A204.1 (cell line): ENCODE results near the gene CDCP2.
"Not testable (repeated sequence)": the region's sequence is repeated elsewhere in the genome, so short reads cannot be mapped to it uniquely, and the experiment has no call there.

Experiments used
- FAIRE-seq: peaks from 2 replicates; lab custom pipeline; 2012; peaks lifted over from hg19 to GRCh38; lab: Jason Lieb, UNC

Gene CDCP2

DNA sequence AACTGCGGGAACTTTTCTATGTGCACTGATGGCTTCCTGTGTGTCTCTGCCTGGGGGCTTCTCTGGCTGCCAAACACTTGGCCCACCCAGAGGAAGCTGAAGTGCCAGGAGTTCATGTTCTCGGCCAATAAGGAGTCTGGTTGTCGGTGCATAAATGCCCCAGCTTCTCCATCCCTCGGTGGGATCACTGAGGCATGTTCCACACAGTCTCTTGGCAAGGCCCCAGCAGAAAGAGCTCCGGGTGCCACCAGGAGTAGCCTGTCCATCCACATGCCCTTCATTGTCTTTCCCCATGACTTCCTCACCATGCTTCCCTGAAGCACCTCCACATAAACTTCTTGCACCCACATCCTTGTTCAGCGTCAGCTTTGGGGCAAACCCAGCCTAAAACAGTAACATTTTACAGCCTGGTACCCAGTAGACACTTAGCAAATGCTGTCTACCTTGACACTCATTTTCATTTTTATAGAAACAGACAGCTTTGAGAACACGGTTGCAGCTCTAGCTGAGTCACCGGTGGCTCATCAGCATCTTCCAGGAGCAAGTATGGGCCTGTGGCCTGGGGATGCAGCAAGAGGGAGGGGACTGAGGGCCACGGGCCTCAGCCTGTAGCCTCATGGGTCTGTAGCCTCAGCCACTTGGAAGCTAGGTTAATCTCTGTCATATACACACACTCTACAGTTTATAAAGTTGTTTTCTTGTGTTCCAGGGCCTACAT is 14.8 kb upstream of the CDCP2 start:
- no peak for FAIRE-seq

- not testable (repeated sequence) for FAIRE-seq
Measured at GRCh38 chr1:54166357-54166756, 13.6 kb upstream of the CDCP2 start.

DNA sequence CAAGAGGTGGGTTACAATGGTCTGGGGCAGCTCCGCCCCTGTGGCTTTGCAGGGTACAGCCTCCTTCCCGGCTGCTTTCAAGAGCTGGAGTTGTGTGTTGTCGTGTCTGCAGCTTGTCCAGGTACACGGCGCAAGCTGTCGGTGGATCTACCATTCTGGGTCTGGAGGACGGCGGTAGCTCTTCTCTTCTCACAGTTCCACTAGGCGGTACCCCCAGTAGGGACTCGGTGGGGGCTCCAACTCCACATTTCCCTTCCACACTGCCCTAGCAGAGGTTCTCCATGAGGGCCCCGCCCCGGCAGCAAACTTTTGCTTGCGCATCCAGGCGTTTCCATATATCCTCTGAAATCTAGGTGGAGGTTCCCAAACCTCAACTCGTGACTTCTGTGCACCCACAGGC is 12.3 kb upstream of the CDCP2 start:
- FAIRE-seq, result no peak

DNA sequence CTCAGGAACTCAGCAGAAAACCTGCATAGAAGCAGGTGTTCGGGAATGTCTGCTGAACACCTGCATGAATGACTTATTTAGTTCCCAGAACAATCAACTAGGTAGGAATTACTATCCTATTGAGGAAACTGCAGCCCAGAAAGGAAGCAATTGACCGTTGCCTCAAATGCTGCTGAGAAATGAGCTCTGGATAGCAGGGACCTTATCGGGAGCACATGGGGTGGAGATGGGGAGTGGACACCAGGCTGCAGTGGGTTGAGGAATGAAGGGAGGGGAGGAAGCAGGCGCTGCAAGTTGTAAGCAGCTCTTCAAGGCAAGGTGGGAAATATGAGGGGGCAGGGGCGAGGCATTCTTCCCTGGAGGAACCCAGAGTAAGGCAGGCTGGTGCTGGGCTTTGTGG is 10.8 kb upstream of the CDCP2 start:
- FAIRE-seq, result no peak

DNA sequence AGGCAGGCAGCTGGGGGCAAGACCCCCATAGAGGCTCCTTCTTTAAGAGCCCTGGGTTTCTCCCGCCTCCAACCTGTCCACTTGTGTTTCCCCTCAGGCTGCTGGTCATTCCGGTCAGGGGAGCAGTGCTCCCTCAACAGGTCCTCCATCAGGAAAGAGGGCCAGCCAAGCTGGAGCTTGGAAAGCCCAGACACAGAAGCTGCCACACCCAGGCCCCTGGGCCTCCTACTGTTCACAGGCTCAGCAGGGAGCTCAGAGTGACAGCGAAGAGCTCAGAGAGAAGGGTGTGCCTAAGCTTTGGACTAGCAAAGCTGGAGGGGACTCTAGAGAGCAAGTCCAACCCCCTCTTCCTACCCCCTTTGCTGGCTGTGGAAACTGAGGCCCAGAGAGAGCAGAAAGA is 10.3 kb upstream of the CDCP2 start:
- no peak for FAIRE-seq

GRCh38 chr1:54161495-54162168 is 8.8 kb upstream of the CDCP2 start:
- FAIRE-seq, result no peak

DNA sequence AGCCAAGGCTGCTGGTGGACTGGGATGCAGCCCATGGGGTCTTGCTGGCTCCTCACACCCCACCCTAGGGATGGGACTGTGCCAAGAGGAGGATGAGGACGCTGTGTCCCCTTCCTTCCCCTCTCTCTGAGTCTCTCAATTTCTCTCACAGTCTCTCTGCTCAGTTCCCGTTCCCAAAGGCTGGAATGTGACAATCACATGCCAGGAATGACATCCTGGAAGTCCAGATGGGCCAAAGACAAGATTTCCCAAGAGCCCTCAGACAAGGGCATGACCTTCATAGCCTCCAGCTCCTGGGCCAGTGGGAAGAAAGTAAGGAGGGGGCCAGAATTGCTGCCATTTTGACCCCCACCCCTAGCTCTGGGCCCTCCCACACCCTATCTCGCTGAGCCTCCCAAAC is 7.6 kb upstream of the CDCP2 start:
- no peak for FAIRE-seq

DNA sequence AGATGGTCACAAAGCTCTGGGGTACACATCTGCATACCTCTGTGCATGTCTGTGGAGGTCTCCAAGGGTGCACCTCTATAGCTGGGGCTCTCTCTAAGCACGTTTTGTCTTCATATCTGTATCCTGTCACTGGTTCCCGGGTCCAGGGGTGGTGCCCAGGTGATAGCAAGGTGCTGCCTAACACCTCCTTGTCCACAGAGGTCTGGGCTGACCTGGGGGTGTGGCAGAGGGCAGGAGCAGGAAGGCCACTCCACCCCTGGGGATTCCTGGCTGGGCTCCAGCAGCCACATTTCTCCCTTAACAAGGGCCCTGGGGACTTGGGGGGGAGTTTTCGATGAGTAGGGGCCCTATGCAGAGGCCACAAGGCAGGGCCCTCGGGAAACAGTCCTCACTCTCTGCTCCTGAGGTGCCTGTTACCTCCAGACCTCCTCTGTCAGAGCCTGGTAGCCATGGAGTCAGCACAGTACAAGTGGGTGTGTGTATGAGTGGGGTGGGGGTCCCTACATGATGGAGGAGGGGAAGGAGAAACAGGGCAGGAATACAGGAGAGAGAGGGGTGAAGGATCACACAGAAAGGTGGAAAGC is 7.0 kb upstream of the CDCP2 start:
- no peak for FAIRE-seq

GRCh38 chr1:54158071-54158470 is 5.3 kb upstream of the CDCP2 start:
- no peak for FAIRE-seq

- no peak for FAIRE-seq
Measured at GRCh38 chr1:54157401-54157800, 4.6 kb upstream of the CDCP2 start.

GRCh38 chr1:54156986-54157385 is 4.2 kb upstream of the CDCP2 start:
- no peak for FAIRE-seq

GRCh38 chr1:54156201-54156600 is 3.4 kb upstream of the CDCP2 start:
- FAIRE-seq, result no peak

- FAIRE-seq, result no peak
Measured at GRCh38 chr1:54153535-54154439, 987 bp upstream of the CDCP2 start.

- FAIRE-seq, result no peak
Measured at GRCh38 chr1:54151013-54151412, 1.8 kb downstream of the CDCP2 start.

GRCh38 chr1:54149734-54150133 is 3.1 kb downstream of the CDCP2 start:
- FAIRE-seq, result no peak

- FAIRE-seq, result no peak
Measured at GRCh38 chr1:54144366-54144765, 8.4 kb downstream of the CDCP2 start.

- no peak for FAIRE-seq
Measured at GRCh38 chr1:54142146-54142900, 10.5 kb downstream of the CDCP2 start.

DNA sequence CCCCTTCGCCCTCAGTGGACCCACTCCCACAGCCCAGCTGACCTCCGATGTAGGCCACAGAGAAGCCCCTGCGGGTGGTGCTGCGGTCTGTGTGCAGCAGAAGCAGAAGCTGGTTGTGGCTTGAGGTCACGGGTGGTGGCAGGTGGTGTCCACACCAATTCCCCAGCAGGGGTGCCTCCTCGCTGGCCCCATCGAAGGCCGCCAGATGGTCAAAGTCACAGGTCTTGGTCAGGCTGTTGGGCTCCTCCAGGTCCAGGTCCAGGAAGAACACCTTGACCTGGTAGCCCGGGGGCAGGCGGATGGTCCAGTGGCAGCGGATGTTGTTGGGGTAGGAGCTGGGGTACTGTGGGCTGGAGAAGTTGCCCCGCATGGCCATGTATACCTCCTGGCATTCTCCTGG is 13.1 kb downstream of the CDCP2 start:
- no peak for FAIRE-seq

DNA sequence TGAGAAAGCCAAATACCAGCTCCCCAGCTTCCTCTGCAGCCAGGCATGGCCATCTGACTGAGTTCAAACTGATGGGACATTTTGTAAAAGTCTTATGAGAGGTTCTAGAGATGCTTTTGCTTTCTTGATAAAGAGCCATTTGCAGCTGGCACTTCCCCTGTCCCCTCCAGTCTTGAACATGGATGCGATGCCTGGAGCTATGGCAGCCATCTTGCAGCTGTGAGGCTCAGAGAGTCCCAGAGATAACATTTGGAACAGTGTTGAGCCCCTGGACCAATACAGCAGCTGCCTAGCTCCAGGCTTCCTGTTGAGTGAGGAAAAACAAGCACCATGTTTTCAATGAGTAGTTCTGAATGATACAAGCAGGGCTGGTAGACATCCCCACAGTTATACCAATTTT is 13.8 kb downstream of the CDCP2 start:
- FAIRE-seq, result no peak

DNA sequence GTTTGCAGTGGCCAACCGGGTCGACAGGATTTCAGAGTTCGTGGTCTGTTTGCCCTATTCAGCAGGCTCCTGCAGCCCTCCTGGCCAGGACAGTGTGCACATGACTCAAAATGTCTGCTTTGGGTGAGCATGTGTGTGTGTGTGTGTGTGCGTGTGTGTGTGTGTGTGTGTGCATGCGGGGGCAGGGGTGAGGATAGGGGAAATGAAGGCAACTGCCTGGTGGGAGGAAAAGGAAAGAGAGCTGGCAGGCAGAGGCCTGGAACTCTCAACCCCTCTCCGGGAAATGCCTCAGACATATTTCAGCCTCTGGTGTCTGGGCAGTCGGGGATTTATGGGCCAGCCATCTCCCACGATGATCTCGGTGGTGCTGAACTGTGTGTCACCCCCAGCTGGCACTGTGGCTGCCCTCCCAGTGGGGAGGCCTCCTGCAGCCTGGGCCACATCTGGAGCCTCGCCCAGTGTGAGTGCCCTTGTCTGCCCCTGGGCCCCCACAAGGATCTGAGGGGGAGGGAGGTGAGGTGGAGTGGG is 15.2 kb downstream of the CDCP2 start:
- no peak for FAIRE-seq

DNA sequence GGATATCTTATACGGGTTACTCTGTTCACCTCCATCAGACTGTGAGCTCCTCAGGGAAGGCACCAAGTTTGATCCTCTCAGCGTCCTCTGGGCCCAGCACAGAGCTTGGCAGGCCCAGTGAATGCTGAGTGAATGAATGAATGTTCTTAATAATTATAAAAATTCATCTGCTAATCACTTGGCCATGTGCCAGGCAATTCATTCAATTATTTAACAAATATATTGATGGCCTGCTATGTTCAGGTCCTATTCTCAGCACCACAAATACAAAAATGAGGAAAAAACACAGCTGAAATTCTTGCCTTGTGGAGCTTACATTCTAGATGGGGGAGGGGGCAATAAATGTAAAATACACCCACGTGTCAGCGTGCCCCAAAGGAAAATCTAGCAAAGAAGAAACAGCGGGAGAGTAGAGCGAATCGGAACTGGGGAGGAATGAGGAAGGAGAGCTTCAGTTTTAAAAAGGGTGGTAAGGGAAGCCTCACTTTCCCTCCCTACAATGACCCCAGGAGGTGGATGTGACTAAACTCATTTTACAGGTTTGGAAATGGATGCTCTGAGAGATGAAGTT is 15.8 kb downstream of the CDCP2 start:
- FAIRE-seq, result no peak
